ENCODE data around the gene RASGEF1B. TPM values are rescaled to one million over a fixed set of nuclear protein-coding genes. Genes with fewer than 3 reads are reported as not detected.

RASGEF1B gene
- total RNA-seq, 4 donors from 2014 or later = 4.3 to 15.5 (median 10.2) TPM

- Histone ChIP-seq H3K9me3 (no peaks in the 10 kb centered on the region), H3K36me3 (peaks cover 0 to 7% of the 10 kb centered on the region in 2 donors), H3K27me3 (no peaks in the 10 kb centered on the region), H3K27ac (no peak overlapping the region), H3K4me3 (replicated peaks in 1 of 3) (no peak overlapping the region), H3K4me1 (no peaks in the 10 kb centered on the region)
- 85 to 91% methylated on average over 5 of the region's 5 CpGs for WGBS, 2 donors
- no peak for TF ChIP-seq POLR2A (IDR thresholded peaks at IDR 0.05)
- no peak for TF ChIP-seq CTCF (IDR thresholded peaks at IDR 0.05)
- intact Hi-C loops (cut with DNase I) = no loop called here
- DNase-seq = no peak
These were observed 11.5 kb downstream of the RASGEF1B start for GRCh38 chr4:81460191-81460701.

- H3K4me3 ChIP-seq (replicated peaks in 1 of 3) = no peak overlapping the region
- peaks cover 0 to 7% of the 10 kb centered on the region in 2 donors for H3K36me3 ChIP-seq
- no peak for DNase-seq
- H3K27ac ChIP-seq = no peak overlapping the region
- WGBS, 2 donors = 84 to 96% methylated on average over 2 of the region's 2 CpGs
- intact Hi-C loops (cut with DNase I) = no loop called here
- TF ChIP-seq POLR2A (IDR thresholded peaks at IDR 0.05) = no peak
- TF ChIP-seq CTCF (IDR thresholded peaks at IDR 0.05) = no peak
- H3K4me1 ChIP-seq = no peaks in the 10 kb centered on the region
- no peaks in the 10 kb centered on the region for H3K9me3 ChIP-seq
- H3K27me3 ChIP-seq = no peaks in the 10 kb centered on the region
These were observed 12.5 kb downstream of the RASGEF1B start for GRCh38 chr4:81459228-81459627.

- no peaks in the 10 kb centered on the region for H3K27me3 ChIP-seq
- intact Hi-C loops (cut with DNase I) = no loop called here
- H3K9me3 ChIP-seq = no peaks in the 10 kb centered on the region
- H3K27ac ChIP-seq = no peak overlapping the region
- no peaks in the 10 kb centered on the region for H3K4me1 ChIP-seq
- WGBS, 2 donors = 97 to 98% methylated on average over 2 of the region's 2 CpGs
- H3K36me3 ChIP-seq = peaks cover 0 to 7% of the 10 kb centered on the region in 2 donors
- TF ChIP-seq POLR2A (IDR thresholded peaks at IDR 0.05) (no peak), CTCF (IDR thresholded peaks at IDR 0.05) (no peak)
- DNase-seq = no peak
- H3K4me3 ChIP-seq (replicated peaks in 1 of 3) = no peak overlapping the region
These were observed 13.7 kb downstream of the RASGEF1B start for GRCh38 chr4:81457921-81458520.

GRCh38 chr4:81457345-81457744 lies 14.4 kb downstream of the RASGEF1B start:
- no peak for DNase-seq
- Histone ChIP-seq H3K27me3 (no peaks in the 10 kb centered on the region), H3K9me3 (no peaks in the 10 kb centered on the region), H3K4me1 (no peaks in the 10 kb centered on the region), H3K27ac (no peak overlapping the region), H3K4me3 (replicated peaks in 1 of 3) (no peak overlapping the region), H3K36me3 (peaks cover 0 to 7% of the 10 kb centered on the region in 2 donors)
- TF ChIP-seq POLR2A (IDR thresholded peaks at IDR 0.05) (no peak), CTCF (IDR thresholded peaks at IDR 0.05) (no peak)
- WGBS, 2 donors = 94 to 95% methylated on average over 3 of the region's 3 CpGs
- intact Hi-C loops (cut with DNase I) = no loop called here

DNA sequence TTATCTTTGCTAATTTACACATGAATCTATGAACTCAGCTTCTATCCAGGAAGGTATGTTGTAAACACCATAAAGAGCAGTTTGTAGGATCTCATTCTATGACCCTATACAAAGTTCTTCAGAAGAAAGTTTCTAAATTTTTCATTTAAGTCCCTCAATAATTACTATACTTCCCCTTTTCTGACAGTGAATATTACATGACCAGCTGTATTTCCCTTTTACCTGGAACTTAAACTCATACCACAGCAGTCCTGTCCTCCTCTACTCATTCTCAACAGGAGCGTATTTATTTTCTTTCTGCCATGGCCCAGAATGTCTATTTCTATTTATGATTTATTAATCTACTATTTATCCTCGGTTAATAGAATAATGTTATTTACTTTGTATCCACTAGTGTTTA lies 15.8 kb downstream of the RASGEF1B start:
- H3K36me3 ChIP-seq = peaks cover 0 to 7% of the 10 kb centered on the region in 2 donors
- no peak overlapping the region for H3K27ac ChIP-seq
- no peaks in the 10 kb centered on the region for H3K4me1 ChIP-seq
- WGBS, 2 donors = 88 to 90% methylated on average over 2 of the region's 2 CpGs
- no peaks in the 10 kb centered on the region for H3K27me3 ChIP-seq
- DNase-seq = no peak
- intact Hi-C loops (cut with DNase I) = no loop called here
- TF ChIP-seq CTCF (IDR thresholded peaks at IDR 0.05) (no peak), POLR2A (IDR thresholded peaks at IDR 0.05) (no peak)
- H3K9me3 ChIP-seq = no peaks in the 10 kb centered on the region
- H3K4me3 ChIP-seq (replicated peaks in 1 of 3) = no peak overlapping the region

All from thyroid gland (tissue), 4 donors.